ENCODE measurements around the gene ZNF417.
A peak's percentile ranks its signal among the peaks of the same experiment; 100 is the strongest.
"Not testable (repeated sequence)": the region's sequence is repeated elsewhere in the genome, so short reads cannot be mapped to it uniquely, and the experiment has no call there.

The ZNF417 gene

DNA sequence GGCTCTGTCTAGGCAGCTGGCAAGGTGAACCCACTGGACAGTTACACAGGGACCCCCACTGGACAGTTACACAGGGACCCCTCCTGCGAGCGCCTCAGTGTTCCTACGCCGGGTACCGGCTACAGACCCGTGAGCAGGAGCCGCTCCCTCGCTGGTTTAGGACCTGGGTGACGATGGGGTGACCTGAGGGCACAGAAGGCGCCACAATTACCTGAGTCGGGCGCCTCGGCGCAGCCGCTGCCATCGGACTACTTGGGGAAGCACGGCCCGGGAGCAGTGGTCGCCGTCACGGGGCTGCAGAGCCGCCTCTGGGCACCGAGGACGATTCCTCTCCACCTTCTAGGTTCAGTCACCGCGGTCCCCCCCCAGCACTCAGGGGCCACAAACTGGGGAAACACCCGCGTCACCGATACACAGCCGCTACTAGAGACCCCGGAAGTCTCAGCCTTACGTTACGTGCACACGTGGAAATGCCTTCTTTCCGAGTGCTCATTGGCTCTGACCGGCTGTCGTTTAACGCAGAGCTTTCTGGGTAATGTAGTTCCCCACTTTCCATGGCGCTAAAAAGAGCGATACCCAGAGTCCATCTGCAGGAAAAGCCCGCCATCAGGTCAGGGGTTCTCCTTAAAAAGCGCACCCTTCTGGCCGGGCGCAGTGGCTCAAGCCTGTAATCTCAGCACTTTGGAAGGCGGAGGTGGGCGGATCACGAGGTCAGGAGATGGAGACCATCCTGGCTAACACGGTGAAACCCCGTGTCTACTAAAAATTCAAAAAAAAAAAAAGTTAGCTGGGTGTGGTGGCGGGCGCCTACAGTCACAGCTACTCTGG, at the start of gene ZNF417:
Gene ZNF417 (minus strand): TSS at position 425 of the 828 bp plus-strand sequence. CDS start 181 bp downstream, at position 244.
- DNase-seq, result peak; percentile 74 to 83

- no peak for DNase-seq
These were observed 48.4 kb upstream of the ZNF417 start for GRCh38 chr19:57964761-57965160.

DNA sequence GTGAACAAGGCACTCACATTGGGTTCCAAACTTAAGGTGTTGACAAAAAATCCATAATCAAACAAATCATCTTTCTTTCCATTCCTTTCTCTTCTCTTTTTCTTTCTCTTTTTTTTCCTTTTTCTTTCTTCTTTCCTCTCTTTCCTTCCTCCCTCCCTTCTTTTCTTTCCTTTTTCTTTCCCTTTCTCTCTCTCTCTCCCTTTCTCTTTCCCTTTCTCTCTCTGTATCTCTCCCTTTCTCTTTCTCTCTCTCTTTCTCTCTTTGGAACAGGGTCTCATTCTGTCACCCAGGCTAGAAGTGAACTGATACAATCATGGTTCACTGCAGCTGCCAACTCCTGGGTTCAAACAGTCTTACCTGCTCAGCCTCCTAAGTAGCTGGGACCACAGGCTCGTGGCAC, 45.4 kb upstream of the ZNF417 start:
- no peak for DNase-seq

DNA sequence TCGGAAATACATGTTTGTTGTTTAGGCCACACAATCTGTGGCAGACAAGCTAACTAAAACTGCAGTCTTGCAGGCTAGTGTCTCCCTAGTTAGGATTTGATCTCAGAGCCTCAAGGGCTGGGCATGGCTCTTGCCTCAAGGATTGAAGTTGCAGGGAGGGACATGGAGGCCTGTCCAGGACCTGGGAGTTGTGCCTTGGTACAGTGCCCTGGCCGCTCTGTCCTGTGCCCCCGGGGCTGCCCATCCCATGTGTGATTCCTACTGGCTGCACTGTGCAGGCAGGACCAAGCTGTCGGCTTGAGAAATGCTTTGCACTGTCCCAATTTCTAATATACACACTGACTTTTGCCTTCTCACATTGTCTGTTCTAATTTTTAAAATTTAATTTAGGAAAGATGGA, 38.6 kb upstream of the ZNF417 start:
- DNase-seq, result no peak

GRCh38 chr19:57949702-57950101, 33.3 kb upstream of the ZNF417 start:
- DNase-seq, result no peak

DNA sequence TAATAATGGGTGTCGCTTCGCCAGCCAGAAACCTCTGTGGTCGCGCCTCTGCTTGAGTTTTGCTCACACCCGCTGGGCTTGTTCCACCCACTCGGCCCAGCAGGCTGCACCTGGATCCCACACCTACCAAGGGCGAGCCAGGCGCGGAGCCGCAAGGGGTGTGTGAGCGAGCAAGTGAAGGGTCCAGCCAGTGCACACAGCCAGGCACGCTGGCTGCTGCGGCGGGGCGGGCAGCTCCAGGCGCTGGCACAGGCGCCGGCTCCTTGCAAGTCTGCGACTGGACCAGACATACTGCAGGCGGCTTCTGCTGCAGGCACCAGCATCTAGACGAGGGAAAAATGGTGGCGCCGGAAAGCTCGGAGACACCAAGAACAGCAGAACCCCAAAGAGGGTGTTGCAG, 32.9 kb upstream of the ZNF417 start:
- DNase-seq, result no peak

DNA sequence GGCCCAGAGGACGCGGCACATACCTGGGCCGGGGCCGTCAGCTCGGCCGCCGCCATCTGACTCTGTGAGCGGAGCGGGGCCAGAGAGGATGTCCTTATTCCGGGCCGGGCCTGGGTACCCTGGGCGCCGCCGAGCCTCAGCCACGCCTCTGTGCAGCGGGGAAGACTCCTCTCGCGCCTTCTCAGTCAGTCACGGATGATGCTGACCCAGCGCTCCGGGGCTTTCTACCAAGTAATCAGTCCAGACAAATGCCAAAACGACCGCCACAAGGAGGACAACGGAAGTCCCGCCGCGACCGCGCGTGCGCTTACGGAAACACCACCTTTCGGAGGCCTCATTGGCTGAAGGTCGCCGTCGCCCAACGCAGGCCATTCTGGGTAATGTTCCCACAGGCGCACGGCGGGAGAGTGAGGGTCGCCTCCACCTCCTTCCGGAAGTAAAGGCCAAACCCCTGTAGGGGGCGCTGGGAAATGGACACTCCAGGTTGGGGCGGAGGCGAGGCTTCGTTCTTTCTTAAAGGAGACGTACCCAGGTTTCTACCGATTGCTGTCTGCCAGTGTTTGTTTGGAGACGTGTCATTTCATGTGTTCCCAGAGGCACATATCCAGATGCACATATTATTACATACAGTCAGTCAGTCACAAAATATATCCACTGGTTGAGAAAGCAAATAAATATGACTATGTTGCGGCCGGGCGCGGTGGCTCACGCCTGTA, 31.2 kb upstream of the ZNF417 start, which contains the start of gene ZNF256:
Gene ZNF256 (minus strand): TSS at position 288 of the 716 bp plus-strand sequence. CDS start 232 bp downstream, at position 56.
- peak; percentile 91 to 95 for DNase-seq

- no peak for DNase-seq
These were observed 30.7 kb upstream of the ZNF417 start for GRCh38 chr19:57947088-57947418.

- no peak for DNase-seq
These were observed 29.9 kb upstream of the ZNF417 start for GRCh38 chr19:57946316-57946715.

- DNase-seq, result no peak
These were observed 25.2 kb upstream of the ZNF417 start for GRCh38 chr19:57941593-57941992.

DNA sequence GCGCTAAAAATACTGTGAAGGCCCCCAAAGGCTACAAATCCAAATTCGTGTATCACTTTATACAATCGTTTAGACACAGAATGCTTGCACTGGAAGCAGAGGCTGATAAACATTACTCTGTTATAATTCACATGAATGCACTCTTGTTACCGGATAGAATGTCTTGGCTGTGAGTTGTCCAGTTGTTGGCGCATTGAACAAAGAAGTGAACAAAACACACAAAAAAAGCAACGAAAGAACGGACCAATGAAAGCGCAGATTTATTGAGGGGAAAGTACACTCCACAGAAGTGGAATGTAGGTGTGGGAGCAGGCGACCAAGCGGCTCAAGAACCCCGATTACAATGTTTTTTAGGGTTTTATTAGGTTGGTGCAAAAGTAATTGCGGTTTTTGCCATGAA, 19.3 kb upstream of the ZNF417 start:
- no peak for DNase-seq

- DNase-seq, result peak; percentile 32 to 39
These were observed 18.7 kb upstream of the ZNF417 start, which contains the start of gene ZNF418 for GRCh38 chr19:57934820-57935665. Gene ZNF418, minus strand, starts transcription at chr19:57935402. Its CDS starts 1,580 bp downstream, at chr19:57933822.

GRCh38 chr19:57927587-57927986, 11.2 kb upstream of the ZNF417 start:
- DNase-seq, result no peak

- no peak for DNase-seq
These were observed 1.9 kb downstream of the ZNF417 start for GRCh38 chr19:57914531-57914930.

GRCh38 chr19:57907394-57907793, 9.0 kb downstream of the ZNF417 start:
- DNase-seq, result no peak

DNA sequence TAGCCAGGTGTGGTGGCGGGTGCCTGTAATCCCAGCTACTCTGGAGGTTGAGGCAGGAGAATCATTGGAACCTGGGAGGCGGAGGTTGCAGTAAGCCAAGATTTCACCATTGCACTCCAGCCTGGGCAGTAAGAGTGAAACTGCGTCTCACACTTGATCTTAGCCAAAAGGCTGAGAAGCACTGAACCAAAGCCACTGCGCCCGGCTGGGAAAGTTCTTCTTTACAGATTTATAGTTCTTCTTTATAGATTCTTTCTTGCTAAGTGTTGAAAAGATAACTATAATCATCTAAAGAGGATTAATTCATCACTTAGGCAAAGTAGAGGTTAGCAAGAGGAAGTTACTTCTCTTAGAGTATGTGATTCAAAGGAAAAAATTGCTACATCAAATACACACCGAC, 11.1 kb downstream of the ZNF417 start:
- no peak for DNase-seq

DNA sequence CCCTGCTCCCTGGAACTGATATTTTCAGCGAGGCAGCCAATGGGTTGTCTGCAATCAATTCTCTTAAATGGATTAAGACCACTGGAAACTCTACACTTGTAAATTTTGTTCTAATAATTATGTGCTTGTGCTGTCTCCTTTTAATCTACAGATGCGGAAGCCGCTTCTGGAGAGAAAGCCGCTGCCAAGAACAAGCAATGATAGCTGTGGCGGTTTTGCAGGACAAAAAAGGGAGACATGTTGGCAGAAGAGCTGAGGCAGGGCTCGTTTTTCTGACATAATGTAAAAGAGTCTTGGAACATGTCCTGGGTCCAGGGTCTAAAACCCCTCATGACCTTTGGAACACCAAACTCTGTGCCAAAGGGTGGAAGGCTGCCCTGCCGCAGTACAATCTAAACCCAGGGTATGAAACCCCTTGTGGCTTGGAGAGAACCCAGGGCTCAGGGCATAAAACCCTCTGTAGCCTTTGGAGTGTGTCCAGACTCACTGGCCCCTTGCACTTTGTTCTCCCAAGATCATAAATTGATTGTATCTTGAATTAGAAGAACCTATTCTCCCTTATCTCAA, 12.7 kb downstream of the ZNF417 start:
- DNase-seq, result no peak

- DNase-seq, result no peak
These were observed 16.1 kb downstream of the ZNF417 start for GRCh38 chr19:57900311-57900710.

DNA sequence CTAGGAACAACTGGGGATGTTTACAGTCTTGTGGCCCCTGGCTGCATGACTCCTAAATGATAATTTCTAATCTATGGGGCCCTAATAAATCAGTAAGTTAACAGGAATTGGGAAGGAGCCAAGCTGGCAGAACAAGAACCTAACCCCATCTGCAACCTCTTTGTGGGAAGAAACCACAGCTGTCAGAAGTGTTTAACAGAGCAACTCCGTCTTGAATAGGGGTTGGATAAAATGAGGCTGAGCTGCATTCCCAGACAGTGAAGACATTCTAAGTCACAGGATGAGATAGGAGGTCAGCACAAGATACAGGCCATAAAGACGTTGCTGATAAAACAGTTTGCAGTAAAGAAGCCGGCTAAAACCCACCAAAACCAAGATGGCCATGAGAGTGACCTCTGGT, 25.7 kb downstream of the ZNF417 start:
- DNase-seq, result not testable (repeated sequence)

DNA sequence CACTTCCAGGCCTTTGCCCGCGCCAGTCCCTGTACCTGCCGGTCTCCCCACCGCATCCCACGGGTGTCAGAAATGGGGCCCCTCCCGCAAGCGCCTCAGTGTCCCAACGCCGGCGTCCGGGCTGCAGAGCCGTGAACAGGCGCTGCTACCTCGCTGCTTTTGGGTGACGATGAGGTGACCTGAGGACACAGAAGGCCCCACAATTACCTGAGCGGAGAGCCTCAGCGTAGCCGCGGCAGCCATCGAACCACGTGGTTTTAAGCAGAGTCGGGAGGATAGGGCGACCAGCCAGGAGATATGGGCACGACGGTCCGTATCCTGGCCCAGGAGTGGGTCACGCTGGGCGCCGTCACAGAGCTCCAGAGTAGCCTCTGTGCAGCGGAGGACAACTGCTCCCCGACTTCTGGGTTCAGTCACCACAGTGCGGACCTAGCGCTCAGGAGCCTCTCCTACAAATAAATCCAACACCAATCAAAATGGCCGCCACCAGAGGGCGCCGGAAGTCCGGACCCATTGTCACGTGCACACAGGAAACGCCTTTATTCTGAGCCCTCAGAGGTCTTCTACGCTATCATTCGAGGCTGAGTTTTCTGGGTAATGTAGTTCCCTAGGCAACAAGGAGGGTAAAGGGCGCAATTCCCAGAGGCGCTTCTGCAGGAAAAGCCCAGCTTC, 27.7 kb downstream of the ZNF417 start, which contains the start of gene ZNF814:
Gene ZNF814 (minus strand): TSS at position 478 of the 672 bp plus-strand sequence. CDS start 235 bp downstream, at position 243.
- DNase-seq, result peak; percentile 86 to 87

DNA sequence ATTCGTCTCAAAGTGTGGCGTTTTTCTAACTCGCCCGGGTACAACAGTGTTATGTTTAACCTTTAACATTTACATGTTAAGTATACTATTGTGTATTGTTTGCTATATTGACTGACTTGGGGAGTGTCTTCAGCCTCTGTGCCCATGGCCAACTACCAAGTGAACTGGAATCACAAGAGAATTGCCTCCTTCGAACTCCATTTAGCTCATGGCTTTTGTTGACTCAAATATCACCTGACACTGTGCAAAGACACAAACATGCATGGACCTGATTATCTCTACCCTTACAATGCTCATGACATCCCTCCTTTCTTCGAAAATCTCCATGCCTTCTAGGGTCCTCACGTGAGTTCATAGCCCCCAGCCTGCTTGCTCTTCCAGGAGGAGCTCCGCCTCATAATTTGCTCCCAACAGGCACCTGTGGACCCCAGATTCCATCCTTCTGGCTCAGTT, 28.3 kb downstream of the ZNF417 start:
- DNase-seq, result no peak
